ENCODE results near the gene EIF5A.
A peak's percentile ranks its signal among the peaks of the same experiment; 100 is the strongest.

Gene EIF5A

DNA sequence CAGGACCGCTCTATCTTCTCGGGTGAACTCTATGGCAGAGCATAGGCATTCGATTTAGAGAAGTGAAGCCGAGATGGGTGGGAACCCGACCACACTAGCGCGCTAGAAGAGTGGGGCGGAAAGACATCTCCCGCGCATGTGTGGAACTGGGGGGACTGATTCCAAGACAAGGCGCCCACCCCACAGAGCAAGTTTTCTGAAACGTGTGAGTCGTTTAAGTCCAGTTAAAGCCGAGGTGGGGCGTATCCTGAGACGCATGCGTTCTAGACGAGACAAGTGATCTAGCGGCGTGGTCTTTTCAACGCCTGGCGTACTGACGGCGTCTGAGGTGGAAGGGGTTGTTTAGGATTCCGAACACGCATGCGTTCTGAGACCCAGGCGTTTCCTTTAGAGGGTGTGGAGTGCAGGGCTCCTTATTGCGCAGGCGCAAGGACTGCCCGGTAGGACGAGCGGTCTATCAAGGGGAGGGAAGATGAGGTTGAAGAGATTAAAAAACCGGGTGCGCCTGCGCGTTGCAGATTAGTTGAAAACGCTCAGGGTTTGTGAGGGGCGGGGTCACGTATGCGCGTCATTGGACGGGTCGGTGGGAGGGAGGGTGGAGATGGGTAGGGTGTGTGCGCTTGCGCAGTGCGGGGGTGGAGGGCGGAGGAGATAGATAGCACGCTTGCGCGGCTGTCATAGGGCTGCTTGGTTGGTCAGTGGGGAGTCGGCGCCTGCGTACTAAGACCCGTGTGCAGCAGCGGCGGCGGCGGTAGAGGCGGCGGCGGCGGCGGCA is at the start of gene EIF5A:
TSS of gene EIF5A (plus strand) at position 718 of the 775 bp plus-strand sequence. CDS start 2,008 bp downstream, outside the sequence.
- peak; percentile 100 for DNase-seq (ENCODE audit: low read depth in 2 of 2)

DNA sequence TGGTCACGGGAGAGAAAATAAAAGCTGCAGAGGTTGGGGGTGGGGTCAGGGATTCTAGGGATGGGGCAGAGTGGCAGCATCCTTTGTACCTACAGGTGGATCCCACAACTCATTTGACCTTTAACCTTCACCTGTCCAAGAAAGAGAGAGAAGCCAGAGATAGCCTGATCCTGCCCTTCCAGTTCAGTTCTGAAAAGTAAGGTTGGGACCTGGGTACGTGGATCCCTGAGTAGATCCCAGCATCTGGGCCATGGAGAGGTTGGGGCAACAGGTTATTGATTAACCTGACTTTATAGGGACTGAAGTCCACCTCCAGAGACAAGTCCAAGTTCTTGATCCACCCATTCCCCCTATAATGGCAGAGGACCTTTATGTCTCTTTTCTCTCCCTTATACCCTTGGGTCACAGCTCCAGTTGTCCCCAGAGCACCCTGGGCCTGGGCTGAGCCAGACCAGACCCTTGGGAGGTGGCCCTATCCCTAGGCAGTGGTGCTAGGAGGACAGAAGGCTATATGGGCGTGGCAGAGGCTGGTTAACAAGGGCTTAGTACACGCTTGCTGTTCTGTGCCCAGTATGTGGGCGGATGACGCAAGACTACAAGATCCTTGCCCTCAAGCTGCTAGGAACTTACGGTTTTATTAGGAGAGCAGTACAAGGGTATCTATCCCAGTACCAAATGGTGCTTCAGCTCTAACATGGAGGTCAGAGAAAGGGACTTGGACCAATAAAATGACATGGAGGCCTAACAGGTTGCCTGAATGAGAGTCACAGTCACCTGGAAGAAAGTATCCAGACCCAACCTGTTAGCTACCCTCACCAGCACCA is 48.5 kb upstream of the EIF5A start:
- no peak for DNase-seq (ENCODE audit: low read depth in 2 of 2)

DNA sequence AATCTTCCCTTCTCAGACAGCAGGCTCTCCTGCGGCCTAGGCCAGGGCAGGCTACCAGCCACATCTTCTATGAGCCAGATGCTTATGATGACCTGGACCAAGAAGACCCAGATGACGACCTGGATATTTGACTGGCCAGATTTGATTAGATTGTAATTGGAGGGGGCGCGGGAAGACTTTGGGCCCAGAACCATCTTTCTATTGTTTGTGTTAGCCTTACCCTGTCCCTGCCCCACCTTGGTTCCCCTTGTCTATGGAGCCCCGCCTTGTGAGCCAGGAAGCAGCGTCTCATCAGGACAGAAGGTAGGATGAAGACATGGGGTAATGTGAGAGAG is 47.9 kb upstream of the EIF5A start:
- no peak for DNase-seq (ENCODE audit: low read depth in 2 of 2)

DNA sequence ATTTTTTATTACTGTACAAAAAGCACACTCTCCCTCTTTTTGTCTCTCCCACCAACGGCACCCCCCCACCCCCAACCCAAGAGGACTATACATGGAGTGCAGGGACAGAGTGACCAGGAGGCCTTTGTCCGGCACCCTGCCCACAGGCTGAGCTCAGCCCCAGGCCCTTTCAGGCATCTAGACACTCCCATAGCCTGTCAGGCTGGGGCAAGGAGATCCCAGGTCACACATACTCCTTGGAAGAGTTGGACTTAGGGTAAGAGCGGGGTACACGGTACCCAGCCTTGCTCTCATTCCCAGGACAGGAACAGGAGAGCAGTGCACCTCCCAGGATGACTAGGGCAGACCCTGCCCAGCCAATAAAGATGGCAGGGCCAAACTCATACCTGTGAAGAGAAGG is 47.3 kb upstream of the EIF5A start:
- no peak for DNase-seq (ENCODE audit: low read depth in 2 of 2)

DNA sequence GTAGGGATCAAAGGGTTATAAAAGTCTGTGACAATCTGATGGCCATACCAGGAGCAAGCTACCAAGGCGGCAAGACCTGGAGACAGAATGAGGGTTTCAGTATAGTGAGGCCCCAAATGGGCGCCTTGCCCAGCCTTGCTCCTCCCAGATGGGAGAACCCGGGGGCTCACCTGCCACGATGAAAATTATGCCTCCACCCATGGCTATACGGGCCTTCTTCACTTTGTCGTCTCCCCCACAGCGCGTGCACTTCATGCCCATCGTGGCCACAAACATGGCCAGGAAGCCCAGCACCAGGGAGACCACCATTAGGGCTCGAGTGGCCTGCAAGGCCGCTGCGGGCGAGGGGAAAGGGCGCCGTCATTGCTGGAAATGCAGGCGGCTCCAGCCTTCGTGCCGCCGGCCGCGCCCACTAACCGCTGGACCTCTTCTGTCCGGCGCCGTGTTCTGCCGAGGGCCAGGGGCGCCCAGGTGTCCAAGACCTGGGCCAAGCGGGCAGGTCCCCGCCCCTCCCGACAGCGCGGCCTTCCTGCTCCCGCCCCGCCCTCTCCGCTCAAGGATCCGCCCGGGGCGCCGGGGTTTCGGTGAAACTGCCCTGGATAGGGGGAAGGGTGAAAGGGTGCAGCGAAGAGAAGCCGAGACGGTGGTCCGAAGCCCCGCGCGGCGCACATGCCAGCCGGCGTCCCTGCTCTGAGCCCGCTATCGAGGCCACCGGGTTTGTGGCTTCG is 46.6 kb upstream of the EIF5A start:
- peak in 1 of 2 donors; percentile 29 for DNase-seq (ENCODE audit: low read depth in 2 of 2)

DNA sequence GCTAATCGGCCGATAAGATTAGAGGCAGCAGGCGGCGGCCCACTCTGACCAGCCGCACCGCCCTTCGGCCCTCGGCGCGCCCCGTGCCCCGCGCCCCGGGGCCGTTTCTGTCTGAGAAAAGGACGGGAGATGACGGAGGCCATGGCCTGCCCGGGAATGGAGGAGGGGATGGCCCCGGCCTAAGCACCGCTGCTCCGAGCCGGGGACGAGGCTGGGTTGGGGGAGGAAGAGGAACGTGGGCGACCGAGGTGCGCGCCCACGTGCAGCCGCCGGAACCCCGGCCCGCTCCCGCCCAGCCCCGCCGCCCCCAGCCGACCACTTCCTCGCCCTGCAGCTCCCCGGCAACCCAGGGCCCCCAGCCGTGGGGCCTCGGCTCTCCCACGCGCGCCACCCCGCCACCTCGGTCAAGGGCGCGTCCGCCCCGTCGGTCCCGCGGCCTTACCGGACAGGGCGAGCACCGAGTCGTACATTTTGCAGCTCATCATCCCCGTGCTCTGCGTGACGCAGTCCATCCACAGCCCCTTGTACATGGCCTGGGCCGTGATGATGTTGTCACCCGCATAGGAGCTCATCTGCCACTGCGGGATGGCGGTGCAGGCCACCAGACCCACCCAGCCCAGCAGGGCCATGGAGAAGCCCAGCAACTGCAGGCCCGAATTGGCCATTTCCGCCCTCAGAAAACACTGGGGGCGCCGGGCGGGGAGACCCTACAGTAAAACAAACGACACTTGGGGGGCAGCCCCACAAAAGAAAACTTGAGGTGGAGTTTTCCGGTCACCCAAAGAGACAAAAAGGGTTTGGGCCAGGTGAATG is 45.8 kb upstream of the EIF5A start:
- peak in 1 of 2 donors; percentile 23 for DNase-seq (ENCODE audit: low read depth in 2 of 2)

DNA sequence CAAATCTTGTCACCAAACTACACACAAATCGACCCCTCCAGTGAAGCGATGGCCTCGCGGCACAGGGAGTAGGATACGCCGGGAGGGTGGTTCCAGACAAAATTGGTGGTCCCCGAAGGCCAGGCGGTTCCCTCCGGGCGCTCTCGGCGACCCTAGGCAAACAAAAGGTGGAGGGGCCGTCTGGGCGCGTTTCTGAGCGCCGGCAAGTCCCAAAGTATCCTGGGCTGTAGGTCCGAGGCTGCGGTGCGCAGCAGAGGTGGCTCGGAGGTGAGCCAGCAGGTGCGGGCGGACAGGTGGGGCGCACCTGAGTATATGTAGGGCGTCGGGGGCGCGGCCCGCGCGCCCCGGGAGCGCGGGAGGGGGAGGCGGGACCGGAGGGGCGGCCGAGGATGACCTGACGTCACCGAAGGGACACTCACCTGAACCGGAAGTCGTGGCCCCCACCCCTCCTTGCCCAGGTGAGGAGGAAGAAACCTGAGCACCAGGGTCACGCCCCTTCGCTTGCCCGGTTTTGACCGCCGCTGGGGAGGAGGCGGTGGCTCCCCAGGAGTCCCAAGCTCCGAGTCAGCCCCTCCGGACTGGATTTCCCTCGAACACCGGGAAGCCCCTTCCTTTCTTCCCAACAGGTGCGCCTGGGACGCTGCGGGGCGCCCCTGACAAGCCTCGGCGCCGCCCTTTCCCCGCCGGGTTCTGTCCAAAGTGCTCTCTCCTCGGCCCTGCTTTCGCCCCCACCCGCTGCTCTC is 45.1 kb upstream of the EIF5A start, which contains the start of gene CLDN7:
TSS of gene CLDN7 (minus strand) at position 287 of the 743 bp plus-strand sequence. CDS start 435 bp downstream, outside the sequence.
- no peak for DNase-seq (ENCODE audit: low read depth in 2 of 2)

DNA sequence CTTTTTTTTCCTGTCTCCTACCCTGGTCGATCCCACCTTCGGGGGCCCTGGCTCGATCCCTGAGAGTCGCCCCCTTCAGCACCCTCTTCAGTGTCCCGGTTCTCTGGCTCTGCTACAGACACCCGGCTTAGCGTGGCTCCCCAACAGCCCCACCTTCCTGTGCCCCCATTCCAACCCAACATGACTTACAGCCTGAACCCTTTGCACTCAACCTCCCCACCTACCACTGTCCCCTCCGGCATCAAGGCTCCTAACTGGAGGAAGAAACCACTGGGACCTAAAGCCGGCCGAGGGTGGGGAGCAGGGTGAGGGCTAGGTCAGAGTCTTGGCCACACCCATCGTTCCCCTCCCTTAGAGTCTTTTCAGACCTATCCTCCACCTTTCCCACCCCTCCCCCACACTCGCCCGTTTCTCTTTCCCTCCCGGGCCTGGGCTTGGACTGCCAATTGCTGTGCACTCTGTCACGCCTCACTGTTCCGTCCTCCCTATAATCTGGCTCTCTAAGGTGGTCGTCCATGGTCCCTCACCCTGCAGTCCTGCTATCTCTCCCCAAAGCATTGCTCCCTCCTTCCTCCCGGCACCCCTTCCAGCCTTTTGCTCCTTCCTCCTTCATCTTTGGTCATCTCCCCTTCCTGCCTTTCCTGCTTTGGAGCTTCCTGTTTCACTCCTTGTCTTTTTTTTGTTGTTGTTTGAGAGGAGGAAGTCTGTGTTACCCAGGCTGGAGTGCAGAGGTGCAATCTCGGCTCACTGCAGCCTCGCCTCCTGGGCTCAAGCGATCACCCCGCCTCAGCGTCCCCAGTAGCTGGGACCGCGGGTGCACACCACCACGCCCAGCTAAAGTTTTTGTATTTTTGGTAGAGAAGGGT is 44.3 kb upstream of the EIF5A start:
- no peak for DNase-seq (ENCODE audit: low read depth in 2 of 2)

DNA sequence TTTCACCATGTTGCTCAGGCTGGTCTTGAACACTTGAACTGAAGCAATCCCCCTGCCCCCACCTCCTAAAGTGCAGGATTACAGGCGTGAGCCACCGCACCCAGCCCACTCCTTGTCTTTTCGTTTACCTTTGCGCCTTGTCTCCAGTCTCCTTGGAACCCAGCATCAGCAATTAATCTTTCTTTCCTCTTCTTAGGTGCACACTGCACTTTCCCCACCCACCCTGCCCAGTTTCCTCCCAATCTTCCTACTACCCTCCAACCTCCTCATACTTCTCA is 43.7 kb upstream of the EIF5A start:
- DNase-seq (ENCODE audit: low read depth in 2 of 2) = no peak

DNA sequence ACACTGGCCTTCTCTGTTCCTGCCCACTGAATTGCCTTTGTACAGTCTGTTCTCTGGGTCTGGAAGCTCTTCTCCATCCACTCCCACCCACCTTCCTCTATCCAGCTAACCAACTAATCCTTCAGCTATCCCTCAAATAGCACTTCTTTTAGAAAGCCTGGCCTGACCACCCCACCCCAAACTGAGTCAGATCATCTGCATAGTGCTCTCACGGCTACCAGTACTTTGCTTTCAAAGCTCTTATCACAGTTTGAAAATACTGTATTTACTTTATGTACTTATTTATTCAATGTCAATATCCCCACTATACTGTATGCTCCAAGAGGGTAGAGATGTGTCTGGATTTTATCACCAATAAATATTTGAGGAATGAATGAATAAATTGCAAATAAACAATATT is 40.6 kb upstream of the EIF5A start:
- DNase-seq (ENCODE audit: low read depth in 2 of 2) = no peak

DNA sequence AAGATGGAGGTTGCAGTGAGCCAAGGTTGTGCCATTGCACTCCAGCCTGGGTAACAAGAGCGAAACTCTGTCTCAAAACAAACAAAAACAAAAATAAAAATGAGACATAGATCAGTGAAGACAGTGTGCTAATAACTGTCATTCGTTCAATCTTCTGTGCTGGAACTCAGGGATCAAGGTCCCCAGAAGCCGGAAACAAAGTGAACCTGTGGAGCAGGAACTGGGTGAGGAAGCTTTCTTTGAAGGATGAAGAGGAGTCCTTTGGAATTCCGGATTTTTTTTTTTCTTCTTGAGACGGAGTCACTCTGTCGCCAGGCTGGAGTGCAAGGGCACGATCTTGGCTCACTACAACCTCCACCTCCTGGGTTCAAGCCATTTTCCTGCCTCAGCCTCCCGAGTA is 28.0 kb upstream of the EIF5A start:
- no peak for DNase-seq (ENCODE audit: low read depth in 2 of 2)

DNA sequence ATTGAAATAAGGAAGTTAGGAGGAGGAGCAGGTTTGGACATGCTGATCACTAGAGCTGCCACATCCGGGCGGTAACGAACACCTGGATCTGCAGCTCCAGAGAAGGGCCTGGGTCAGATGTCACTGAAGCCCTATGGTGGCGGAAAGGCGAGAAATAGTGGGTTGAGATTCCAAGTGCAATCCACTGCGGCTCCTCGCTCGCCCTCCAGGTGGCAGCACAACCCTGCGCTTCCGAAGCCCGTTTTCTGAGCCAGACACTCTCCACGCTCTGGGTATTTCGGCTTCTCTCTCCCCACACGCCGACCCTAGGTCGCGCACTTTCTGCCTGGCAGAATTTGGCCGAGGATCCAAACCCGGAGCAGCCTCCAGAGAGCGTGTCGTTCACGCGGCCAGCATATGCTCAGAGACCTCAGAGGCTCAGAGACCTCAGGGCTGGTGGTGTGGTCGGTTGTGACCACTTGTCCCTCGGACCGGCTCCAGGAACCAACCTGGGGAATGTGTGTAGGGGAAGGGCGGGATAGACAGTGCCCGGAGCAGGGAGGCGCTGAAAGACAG is 26.8 kb upstream of the EIF5A start:
- peak; percentile 65 to 68 for DNase-seq (ENCODE audit: low read depth in 2 of 2)

DNA sequence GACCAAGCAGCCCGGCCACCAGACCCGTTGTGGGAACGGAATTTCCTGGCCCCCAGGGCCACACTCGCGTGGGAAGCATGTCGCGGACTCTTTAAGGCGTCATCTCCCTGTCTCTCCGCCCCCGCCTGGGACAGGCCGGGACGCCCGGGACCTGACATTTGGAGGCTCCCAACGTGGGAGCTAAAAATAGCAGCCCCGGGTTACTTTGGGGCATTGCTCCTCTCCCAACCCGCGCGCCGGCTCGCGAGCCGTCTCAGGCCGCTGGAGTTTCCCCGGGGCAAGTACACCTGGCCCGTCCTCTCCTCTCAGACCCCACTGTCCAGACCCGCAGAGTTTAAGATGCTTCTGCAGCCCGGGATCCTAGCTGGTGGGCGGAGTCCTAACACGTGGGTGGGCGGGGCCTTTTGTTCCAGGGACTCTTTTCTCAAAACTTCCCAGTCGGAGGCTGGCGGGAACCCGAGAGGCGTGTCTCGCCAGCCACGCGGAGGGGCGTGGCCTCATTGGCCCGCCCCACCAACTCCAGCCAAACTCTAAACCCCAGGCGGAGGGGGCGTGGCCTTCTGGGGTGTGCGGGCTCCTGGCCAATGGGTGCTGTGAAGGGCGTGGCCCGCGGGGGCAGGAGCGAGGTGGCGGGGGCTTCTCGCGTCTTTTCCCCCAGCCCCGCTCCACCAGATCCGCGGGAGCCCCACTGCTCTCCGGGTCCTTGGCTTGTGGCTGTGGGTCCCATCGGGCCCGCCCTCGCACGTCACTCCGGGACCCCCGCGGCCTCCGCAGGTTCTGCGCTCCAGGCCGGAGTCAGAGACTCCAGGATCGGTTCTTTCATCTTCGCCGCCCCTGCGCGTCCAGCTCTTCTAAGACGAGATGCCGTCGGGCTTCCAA is 26.1 kb upstream of the EIF5A start, which contains the start of gene SLC2A4:
TSS of gene SLC2A4 (plus strand) at position 645 of the 879 bp plus-strand sequence. CDS start at position 862, 217 bp downstream.
- peak; percentile 71 to 79 for DNase-seq (ENCODE audit: low read depth in 2 of 2)

DNA sequence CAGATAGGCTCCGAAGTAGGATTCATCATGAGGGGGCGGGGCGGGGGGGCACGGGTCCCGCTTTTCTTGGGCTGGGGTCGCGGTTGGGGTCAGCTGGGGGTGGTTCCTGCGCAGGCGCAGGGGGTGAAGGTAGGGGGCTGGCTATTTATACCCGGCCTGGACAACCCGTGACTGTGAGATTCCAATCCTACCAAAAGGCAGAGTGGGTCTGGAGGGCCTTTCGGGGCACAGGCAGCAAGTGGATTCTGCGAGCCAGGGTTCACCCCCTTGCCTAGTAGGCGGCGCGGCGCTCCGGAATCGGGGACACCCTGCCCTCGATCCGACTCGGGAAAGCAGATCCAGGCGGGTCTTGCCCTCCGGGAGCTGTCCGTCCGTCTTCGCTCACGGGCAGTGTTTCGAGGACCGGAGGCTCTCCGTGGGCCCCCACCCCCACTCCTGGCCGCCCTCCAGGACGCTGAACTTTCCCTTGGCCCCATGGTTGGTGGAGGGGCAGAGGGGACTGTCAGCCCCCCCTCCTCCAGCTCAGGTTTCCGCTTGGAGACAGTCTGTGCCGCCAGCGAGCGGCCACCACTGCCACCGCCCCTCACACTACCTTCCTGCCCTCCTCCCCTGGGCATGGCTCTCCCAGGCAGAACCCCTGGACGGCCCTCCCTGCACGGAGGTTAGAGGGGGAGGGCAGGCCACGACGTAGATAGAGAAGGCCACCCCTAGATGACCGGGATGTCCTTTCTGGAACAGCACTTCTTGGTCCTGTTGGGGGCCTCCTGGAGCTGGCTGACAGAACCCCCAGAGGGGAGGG is 25.3 kb upstream of the EIF5A start:
- no peak for DNase-seq (ENCODE audit: low read depth in 2 of 2)

DNA sequence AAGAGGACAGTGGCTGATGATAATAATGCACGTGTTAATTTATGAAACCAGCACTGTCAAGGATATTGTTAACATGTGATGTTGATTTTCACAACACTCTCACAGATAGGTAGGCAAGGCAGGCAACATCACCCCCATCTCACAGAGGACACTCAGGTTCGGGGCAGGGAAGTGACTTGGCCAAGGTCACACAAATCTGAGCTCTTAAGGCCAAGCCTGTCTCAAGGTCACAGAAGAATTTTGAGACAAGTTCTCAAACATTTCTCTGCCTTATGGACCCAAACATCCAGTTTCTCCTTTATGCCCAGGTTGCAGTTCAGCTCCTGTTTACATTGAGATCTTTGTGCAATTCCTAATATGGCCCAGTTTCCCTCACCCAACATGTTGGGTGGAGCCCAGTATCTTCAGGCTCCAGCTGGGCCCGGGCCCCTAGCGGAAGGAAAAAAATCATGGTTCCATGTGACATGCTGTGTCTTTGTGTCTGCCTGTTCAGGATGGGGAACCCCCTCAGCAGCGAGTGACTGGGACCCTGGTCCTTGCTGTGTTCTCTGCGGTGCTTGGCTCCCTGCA is 24.6 kb upstream of the EIF5A start:
- no peak for DNase-seq (ENCODE audit: low read depth in 2 of 2)

DNA sequence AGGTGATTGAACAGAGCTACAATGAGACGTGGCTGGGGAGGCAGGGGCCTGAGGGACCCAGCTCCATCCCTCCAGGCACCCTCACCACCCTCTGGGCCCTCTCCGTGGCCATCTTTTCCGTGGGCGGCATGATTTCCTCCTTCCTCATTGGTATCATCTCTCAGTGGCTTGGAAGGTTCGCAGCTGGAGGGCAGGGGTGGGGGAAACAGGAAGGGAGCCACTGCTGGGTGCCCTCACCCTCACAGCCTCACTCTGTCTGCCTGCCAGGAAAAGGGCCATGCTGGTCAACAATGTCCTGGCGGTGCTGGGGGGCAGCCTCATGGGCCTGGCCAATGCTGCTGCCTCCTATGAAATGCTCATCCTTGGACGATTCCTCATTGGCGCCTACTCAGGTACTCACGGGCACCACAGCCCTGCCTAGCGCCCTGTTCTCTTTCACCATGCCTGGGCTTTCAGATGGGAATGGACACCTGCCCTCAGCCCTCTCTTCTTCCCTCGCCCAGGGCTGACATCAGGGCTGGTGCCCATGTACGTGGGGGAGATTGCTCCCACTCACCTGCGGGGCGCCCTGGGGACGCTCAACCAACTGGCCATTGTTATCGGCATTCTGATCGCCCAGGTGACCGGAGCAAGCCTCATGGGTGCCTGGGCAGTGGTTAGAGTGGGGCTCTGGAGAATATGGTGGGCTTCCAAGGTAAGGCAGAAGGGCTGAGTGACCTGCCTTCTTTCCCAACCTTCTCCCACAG is 23.8 kb upstream of the EIF5A start:
- no peak for DNase-seq (ENCODE audit: low read depth in 2 of 2)

DNA sequence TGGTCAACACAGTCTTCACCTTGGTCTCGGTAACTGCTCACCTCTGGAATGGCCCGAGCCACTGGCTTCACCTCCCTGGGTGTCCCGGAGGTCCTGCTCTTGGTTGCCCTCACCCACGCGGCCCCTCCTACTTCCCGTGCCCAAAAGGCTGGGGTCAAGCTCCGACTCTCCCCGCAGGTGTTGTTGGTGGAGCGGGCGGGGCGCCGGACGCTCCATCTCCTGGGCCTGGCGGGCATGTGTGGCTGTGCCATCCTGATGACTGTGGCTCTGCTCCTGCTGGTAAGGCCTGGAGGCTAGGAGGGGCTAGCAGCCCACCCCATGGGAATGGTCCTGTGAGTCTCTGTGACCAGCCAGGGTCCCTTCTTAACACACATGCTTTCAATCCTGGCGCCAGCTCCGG is 22.5 kb upstream of the EIF5A start:
- DNase-seq (ENCODE audit: low read depth in 2 of 2) = no peak

Data from stimulated activated CD8-positive, alpha-beta memory T cell treated with anti-CD3 and anti-CD28 coated beads, Interleukin-15, amount 100 ng/mL, for 4 hours (primary cell).